DMS53 treated with DMSO at 0.1 percent for 48 hours (cell line): ENCODE data around the gene NCK1.

Experiments used
- DNase-seq: peaks from one replicate; lab custom pipeline; 2025; ENCODE audit not compliant: unreplicated experiment; lab: John Stamatoyannopoulos, UW

The NCK1 gene

DNA sequence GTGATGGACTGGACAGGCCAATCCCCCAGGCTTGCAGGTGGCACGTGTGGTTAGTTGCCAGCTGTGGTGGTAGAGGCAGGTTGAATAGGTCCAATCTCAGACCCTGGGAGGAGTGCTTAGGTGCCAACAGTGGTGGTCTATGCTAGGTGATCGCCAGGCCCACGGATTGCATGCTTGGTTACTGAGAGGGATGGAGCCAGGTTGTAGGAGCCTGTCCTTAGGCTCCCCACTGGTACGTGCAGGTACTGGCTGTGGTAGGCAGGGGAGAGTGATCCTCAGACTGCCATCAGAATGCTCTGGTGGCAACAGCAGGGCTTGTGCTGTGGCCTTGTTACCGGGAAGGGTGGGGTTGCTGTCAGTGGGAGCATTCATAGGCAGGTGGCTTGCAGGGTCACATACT, 44.7 kb downstream of the NCK1 start:
- no peak for DNase-seq

DNA sequence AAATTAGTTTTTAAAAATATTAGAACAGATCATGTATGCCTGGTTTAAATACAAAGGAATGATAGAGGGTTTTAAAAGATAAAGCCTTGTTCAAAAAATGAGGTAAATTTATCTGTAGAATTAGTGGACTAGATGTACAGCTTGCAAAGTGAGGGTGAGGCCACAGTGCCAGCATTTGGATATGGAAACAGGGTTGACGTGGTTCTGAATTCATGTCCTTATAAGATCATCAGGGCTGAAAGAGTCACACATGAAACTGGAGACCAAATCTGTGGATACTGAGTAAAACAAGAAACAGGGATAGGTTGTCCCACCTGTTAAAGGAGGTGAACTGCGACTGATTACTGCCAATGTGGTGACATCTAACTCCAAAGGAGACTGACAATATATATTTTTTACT, 46.3 kb downstream of the NCK1 start:
- no peak for DNase-seq

DNA sequence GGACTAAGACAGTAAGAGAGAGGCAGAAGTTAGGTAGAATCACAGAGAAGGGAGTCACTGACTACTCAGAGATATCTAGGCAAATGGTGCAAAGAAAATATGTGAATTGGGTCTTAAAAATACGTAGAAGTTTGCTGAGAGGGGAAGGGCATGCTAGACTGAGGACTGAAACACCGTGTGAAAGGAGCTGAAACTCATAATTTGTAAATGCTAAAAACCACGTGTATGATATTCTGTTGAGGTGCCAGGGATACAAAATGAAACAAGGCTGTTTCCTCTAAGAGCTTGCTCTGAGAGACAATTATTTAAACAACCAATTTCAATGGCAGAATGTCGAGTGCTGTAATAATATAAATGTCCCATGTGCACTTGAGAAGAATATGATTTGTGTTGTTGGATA, 47.2 kb downstream of the NCK1 start:
- no peak for DNase-seq

DNA sequence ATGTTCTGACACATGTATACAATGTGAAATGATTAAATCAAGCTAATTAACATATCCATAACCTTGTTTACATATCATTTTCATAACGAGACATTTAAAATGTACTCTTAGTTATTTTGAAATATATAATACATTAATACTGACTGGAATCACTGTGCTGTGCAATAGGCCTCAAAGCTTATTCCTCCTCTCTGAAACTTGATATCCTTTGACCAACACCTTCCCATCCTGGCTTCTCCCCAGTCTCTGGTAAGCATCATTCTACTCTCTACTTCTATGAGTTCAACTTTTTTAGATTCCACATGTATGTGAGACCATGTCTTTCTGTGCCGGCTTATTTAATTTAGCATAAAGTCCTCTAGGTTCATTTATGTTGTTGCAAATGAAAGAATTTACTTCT, 48.7 kb downstream of the NCK1 start:
- DNase-seq, result no peak

DNA sequence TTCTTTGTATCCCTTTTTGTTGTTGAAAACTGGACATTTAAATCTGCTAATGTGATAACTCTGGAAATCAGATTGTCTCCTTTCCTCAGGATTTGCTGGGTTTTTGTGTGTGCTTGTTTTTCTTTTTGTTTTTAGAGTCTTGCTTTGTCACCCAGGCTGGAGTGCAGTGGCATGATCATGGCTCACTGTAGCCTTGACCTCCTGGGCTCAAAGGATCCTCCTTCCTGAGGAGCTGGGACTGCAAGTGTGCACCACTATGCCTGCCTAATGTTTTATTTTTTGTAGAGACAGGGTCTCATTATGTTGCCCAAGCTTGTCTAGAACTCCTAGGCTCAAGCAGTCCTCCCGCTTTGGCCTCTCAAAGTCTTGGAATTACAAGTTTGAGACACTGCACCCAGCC, 51.2 kb downstream of the NCK1 start:
- DNase-seq, result no peak

DNA sequence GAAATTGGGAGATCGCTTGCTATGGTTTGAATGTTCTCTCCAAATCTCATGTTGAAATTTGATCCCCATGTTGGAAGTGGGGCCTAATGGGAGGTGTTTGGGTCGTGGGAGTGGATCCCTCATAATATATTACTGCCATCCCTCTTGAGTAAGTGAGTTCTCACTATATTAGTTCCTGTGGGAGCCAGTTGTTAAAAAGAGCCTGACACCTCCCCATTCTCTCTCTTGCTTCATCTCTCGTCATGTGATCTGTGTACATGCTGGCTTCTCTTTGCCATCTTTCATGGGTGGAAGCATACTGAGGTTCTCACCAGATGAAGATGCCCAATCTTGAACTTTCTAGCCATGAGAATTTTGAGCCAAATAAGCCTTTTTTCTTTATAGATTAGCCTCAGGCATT, 52.7 kb downstream of the NCK1 start:
- DNase-seq, result no peak

DNA sequence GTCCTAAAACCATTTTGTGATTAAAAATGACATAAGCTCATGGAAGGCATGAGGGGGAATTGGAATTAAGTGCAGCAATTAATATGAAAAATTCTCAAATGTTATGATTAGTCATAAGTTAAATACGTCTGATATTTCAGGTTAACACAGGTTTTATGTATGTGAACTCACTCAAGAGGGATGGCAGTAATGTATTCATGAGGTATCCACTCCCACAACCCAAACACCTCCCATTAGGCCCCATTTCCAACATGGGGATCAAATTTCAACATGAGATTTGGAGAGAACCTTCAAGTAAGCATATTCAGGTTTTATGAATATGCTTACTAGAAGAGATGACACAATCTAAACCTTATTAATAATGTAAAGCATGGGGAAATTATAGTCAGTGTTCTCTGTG, 54.2 kb downstream of the NCK1 start:
- no peak for DNase-seq

DNA sequence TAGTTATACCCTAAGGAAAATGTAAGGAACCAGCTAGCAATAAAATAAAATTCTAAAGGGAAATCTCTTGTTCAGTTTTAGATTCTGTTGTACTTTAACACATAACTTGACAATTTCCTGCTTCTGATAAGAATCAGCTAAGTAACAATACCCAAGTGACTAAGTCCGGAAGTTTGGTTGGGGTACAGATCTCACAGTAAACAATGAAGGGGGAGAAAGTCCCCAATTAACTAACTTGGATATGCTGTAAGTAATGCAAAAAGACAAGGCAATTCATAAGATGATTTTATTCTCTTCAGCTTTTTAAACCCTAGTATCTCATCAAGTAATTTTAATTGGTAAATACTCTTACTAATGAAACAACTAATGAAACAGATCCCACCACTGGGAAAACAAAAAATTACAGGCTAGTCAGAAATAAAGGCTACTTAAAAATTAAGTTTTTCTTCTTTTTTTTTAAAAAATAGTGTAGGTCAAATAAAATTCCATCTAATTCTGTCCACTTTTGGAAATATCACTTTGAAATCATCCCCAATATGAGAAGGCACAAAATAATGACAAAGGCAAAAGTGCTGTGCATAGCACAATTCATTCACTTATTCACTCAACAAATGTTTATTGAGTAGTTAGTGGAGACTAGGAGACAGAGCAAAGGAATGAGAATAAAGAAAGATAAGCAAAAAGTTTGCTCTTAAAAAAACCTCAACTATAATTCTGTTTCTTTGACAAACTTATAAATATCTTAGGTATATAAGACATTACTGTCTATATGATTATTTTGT, 58.0 kb downstream of the NCK1 start:
- no peak for DNase-seq

DNA sequence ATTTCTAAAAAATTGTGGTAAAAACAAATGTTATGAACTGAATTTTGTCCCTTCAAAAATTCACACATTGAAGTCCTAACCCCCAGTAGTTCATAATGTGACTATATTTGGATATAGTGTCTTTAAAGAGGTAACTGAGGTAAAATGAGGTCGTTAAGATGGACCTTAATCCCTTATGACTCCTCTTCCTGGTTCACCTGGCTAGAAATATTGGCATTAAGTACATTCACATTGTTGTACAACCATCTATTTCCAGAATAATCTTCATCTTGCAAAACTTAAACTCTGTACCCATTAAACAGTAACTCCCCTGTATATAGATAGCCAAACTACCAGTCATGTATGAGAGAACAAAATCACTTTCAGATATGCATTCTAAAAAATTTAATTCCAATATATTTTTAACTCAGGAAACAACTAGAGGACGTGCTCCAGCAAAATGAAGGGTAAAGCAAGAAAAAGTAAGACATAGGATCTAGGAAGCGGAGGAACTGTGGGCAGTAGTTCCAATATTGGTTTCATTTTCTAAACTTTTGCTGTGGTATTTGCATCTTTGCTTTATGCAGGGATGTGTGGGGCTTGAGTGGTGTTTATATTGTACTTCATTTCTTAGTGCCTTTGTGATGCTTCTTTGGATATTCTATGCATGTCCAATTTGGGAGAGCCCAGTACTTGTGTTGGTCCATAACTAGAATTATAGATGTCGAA, 59.0 kb downstream of the NCK1 start:
- DNase-seq, result no peak

DNA sequence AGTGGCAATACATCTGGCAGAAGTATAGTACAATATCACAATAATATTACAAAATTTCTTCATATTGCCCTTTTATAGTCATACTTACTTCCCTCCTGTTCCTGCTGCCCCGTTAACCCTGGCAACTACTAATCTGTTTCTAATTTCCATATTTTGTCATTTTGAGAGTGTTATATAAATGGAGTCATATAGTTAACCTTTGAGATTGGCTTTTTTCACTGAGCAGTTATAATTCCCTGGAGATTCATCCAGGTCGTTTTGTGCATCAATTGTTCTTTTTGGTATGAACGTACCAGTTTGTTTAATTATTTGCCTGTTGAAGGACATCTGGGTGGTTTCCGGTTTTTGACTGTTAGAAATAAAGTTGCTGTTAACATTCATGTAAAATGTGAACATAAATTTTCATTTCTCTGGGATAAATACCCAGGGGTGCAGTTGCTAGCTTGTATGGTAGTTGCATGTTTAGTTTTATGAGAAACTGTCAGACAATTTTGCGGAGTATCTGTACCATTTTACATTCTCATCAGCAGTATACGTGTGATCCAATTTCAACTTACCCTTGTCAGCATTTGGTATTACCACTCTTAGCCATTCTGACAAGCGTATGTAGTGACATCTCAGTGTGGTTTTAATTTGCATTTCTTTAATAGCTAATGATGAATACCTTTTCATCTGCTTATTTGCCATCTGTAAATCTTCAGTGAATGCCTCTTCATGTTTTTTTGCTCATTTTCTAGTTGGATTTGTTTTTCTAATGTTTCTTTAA, 63.6 kb downstream of the NCK1 start:
- no peak for DNase-seq

DNA sequence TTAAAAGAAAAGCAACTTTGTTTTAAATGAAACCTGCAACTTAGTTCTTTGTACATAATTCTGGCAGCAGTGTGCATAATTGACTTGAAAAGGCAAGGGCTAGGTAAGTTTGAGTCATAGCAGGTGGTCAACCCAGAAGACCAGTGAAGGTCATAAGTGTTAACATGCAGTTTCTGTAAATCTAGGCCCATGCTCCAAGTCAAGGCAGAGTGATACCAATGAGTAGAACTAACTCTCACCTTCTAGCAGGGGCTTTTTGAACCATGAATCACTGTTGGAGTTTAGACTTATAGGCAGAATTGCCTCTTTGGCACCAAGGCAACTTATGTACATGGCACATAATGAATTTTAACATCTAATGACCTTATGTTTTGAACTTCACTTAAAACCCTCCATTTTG, 66.2 kb downstream of the NCK1 start:
- no peak for DNase-seq

DNA sequence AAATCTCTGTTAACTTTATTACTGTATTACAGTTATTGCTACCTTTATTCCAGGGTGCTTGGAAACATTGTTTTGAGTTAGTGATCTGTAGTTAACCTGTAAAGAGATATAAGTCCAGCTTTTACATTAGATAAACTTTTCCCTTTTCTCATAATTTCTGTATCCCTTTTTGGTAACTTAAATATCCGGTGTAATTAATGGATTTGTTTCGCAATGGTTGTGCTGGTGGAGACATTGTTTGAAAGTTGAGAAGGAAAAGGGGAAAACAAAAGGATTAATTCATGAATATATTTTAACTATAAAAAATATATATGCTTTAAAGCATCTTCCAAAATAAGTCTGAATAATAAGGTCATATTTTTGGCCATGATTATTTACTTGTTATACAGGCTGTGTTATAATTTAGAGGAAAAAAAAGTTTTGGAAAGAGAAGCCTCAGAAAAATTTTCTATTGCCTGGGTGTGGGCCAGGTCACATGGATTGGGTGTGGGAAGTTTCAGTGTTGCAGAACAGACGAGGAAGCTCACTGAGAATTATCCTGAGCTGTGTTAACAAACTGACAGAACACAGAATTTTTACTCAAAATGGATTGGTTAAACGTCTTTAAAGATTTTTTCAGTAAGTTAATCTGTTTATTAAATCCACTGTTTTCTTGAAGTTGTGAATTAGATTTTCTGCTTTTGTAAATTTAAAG, 68.1 kb downstream of the NCK1 start:
- DNase-seq, result no peak

DNA sequence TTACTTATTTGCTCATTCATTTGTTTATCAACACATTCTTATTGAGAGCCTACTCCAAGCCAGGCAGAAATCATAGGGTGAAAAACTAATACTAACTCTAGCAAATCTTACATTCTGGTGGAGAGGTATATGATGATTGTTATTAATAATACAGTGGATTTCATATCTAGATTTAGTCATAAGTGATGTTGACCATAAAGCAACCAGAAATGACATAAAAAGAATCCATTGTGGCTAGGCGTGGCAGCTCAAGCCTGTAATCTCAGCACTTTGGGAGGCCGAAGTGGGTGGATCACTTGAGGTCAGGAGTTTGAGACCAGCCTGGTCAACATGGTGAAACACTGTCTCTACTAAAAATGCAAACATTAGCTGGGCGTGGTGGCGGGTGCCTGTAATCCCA, 69.6 kb downstream of the NCK1 start:
- no peak for DNase-seq

DNA sequence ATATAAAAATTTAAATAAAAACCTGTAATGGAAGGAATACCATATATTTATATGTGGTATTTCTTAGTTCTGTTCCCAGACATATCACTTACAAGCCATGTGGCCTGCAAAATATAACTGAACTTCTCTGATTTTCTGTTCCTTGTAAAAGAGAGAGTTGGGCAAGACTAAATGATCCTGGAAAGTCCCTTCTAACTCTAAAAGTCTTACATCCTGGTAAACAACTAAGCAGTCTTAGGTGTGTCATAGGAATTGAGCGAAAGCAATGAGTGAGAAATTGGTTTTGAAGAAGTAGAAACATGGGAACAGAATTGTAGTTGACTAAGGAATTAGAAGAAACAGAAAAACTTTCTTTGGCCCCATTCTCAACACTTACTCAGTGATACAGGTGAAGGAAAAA, 70.5 kb downstream of the NCK1 start:
- DNase-seq, result no peak

DNA sequence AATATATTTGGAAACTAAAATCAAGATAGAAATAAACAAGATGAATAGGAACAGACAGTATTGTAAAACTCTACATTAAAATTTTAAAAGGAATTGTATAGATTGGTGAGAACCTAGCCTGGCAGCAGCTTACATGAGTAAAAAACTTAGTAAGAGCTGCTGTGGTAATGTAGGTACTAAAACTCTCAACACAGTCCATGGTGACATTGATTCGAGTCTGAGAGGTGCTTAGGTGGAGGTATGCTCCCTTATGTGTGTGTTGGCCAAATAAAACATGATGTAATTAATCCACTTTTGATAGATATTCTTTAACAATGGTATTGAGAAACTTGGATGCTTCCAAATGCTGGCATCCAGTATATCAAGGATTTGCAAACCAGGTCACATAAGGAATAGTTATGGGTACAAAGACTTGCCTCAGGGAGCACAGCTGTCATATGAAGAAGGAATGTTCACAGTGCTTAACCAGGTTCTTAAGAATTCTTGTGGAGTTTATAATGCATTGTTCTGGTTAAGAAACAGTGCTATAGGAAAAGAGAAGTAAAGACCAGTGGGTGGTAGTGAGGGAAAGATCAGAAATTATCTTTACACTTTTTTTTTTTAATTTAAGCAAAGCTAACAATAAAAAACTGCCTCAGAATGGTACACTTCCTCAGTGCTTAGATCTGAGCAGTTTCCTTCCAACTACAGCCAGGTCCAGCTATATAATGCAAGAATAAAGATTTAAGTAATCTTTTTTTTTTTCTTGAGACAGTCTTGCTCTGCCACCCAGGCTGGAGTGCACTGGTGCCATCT, 71.2 kb downstream of the NCK1 start:
- DNase-seq, result no peak

DNA sequence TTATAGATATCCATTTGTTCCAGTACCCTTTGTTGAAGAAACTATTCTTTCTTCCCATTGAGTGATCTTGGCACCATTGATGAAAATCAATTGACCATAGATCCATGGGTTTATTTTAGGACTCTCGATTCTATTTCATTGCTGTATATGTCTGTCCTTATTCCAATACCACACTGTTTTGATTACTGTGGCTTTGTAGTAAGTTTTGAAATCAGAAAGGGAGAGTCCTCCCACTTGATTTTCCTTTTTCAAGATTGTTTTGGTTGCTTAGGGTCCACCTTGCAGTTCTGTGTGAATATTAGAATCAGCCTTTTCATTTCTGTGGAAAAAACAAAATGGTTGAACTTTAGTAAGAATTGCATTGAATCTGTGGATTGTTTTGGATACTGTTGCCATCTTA, 75.2 kb downstream of the NCK1 start:
- no peak for DNase-seq

DNA sequence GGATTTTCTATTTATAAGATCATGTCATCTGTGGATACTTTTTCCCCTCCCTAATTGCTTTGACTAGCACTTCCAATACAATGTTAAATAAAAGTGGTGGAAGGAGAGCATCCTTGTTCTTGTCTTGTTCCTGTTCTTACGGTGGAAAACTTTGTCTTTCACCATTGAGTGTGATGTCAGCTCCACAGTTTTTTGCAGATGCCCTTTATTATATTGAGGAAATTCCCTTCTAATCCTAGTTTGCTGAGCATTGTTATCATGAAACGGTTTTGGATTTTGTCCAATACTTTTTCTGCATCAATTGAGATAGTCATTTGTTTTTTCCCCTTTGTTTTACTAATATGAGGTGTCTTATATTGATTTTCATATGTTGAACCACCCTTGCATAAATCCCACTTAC, 75.8 kb downstream of the NCK1 start:
- DNase-seq, result no peak

DNA sequence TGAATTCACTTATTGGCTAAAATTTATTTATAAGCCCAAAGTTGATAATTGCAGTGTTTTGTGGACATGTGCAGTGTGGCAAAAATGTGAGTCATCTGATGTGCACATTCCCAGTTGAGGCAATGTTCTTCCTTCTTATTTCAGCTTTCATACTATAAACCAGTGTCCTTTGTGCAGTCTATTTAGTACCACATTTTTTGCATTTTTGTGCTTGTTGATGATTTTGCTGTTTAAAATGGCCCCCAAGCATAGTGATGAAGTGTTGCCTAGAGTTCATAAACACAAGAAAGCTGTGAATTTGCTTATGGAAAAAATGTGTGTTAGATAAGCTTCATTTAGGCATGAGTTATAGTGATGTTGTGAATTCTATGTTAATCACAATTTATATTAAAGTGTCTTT, 76.3 kb downstream of the NCK1 start:
- no peak for DNase-seq

DNA sequence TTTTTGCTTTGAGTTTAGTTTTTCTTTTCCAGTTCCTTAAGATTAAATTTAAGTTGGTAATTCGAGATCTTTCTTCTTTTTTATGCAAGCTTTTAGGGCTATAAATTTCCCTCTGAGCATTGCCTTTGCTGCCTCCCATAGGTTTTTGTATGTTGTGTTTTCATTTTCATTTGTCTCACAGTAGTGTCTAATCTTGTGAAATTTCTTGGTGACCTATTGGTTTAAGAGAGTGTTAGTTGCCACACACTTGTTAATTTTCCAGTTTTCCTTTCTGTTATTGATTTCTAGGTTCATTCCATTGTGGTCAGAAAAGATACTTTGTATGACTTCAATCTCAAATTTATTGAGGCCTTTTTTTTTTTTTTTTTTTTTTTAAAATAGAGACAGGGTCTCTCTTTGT, 77.5 kb downstream of the NCK1 start:
- DNase-seq, result no peak

DNA sequence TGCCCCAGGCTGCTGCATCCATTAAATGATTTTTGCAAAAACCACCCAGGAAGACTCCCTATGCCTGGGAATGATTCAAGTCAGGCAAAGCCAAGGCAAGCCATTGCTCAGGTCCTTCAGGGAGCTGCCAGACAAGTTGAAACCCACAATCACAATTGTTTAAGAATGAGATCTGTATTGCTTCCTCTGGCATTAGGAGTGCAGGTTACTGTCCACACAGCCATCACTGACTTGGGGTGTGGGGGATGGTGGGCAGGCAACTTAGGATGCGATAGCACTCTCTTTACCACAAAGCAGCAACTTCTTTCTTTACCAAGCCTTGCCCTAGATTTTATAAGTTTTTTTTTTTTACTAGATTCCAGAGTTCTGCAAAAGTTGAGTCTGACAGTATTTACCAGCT, 80.8 kb downstream of the NCK1 start:
- DNase-seq, result no peak

DNA sequence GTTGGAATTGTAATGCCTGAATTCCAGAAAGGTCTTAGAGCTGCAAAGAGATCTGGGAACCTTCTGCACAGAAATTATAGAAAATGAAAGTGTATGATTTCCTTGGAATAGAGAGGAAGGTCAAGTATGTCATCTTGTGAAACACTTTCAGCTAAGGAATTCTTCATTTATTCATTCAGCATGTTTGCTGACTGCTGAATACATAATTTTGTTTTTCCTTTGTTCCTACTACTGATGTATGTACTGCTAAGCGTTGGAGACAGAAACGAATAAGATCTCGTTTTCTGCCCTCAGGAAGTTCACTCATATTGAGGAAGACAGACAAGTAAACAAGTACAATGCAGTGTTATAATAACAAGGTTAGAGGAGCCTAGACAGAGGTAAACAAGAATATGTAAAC, 81.4 kb downstream of the NCK1 start:
- DNase-seq, result no peak
